ENCODE data around the gene DIPK1C.

DIPK1C gene

DNA sequence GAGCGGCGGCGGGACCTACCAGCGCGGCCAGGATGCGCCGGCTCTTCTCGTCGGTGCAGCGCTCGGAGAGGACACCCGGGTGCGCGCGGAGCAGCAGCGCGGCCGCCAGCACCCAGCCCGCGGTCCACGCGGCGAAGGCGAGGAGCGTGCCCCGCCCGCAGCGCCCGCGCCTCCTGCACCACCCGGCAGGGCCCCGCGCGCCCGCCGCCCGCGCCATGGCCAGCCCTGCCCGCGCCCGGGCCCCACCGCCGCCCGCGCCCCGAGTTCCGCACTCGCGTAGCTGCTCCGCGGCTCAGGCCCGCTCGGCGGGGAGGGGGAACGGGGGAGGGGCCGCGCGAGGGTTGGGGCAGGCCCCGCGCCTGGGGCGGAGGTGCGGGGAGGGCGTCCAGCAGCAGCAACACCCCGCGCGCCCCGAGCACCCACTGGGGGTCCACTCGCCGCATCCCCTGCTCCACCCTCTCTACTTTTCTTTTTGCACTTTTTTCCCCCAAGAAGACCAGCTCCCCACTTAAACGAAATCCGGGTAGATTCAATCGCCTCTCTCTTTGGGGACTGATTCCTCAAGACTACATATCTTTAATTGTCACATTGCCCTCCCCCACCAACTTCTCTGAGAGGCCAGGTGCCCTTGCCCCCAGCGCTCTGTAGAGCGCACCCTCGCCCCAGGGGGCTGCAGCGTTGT lies at the start of gene DIPK1C:
DIPK1C (minus strand) TSS at position 266 of the 682 bp plus-strand sequence; CDS start at position 217, 49 bp downstream.
- DNase-seq (ENCODE audit: low spot score) (no peak), FAIRE-seq (no peak)

DNA sequence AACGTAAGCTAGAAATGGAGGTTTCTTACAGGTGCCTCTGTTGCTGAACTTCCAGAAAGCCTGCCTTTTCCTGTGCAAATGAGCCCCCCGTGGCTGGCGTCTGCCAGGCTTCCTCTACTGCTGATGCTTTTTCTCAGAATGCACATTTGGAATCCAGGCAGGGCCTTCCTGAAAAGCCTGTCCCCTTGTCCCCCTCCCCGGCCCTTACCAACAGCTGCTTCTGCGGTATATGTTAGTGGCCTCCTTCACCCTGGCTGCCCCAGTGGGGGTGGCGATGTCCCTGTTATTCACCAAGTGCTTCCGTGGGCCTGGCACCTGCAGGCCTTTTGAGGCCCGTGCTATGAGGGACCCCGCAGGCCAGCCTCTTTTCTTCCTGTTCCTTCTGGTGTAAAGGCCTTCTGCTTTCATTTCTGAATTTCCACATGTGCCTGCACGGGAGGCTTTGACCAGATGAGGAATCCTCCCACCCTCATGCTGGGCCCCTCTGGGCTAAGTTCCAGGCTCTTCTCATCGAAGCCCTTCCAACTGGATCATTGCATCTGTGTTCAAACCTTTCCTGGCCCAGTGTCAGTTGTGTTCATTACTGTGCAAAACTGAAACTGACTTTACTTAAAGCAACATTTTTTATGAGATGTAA lies 49.5 kb upstream of the DIPK1C start:
- DNase-seq (ENCODE audit: low spot score): no peak

DNA sequence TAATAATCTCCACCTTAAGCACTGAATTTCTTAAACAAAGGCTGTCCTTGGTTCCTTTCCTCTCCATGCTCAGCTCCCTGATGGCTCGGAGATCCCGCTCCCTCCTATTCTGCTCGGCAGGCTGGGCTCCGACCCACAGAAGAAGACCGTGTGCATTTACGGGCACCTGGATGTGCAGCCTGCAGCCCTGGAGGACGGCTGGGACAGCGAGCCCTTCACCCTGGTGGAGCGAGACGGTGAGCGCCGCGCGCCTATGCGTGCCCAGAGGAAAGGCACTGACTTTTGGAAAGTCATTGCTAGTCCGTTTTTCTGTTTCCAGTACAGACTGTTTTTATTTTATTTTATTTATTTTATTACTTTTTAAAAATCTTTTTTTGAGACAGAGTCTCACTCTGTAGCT lies 48.7 kb upstream of the DIPK1C start:
- FAIRE-seq (no peak), DNase-seq (ENCODE audit: low spot score) (no peak)

More for the DNA sequence above, 49.5 kb upstream of the DIPK1C start:
- FAIRE-seq: no peak

- DNase-seq (ENCODE audit: low spot score) (no peak), FAIRE-seq (no peak)
Observed at GRCh38 chr18:74503137-74503536, 46.0 kb upstream of the DIPK1C start.

DNA sequence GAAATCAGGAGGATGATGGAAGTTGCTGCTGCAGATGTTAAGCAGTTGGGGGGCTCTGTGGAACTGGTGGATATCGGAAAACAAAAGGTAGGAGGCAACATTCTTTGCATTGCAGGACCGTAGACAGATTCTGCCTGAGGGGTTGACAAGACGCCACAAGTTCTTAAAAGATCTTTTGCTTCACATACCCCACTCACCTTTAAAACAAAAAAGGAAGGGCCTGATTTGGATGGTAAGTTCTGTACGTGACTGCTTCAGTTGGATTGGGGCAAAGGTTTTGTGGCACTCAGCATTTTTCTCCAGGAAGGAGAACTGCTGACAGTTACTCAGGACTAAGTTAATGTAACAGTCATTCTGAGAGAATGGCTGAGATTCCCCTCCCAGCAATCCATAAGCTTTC lies 44.3 kb upstream of the DIPK1C start:
- FAIRE-seq: peak; percentile 71
- DNase-seq (ENCODE audit: low spot score): peak; percentile 43

- DNase-seq (ENCODE audit: low spot score) (peak; percentile 56), FAIRE-seq (peak; percentile 82)
Observed at GRCh38 chr18:74500774-74501173, 43.7 kb upstream of the DIPK1C start.

- no peak for FAIRE-seq
- DNase-seq (ENCODE audit: low spot score): no peak
Observed at GRCh38 chr18:74500372-74500771, 43.3 kb upstream of the DIPK1C start.

GRCh38 chr18:74499633-74500032 lies 42.5 kb upstream of the DIPK1C start:
- DNase-seq (ENCODE audit: low spot score) (peak; percentile 73), FAIRE-seq (peak; percentile 53)

GRCh38 chr18:74498712-74499627 lies 41.9 kb upstream of the DIPK1C start:
- DNase-seq (ENCODE audit: low spot score) (peak; percentile 73), FAIRE-seq (peak; percentile 63)

DNA sequence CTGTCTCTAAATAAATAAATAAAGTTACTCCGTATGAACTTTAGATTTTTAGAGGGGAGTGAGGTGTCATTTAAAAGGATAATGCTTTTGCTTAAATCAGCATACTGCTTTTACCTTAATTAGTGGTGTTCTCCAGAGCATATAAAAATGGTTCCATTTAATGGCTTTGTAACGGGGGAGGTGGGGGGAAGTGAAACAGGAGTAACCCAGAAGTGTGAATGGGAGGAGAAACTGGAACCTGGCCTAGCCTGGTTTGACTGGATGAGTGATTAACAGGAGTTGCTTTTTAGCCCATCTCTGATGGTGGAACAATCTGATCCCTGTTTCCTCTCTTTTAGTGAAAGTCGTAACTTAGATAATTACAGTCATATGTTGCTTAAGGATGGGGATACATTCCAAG lies 40.7 kb upstream of the DIPK1C start:
- no peak for FAIRE-seq
- no peak for DNase-seq (ENCODE audit: low spot score)

GRCh38 chr18:74497324-74497676 lies 40.2 kb upstream of the DIPK1C start:
- FAIRE-seq (no peak), DNase-seq (ENCODE audit: low spot score) (no peak)

DNA sequence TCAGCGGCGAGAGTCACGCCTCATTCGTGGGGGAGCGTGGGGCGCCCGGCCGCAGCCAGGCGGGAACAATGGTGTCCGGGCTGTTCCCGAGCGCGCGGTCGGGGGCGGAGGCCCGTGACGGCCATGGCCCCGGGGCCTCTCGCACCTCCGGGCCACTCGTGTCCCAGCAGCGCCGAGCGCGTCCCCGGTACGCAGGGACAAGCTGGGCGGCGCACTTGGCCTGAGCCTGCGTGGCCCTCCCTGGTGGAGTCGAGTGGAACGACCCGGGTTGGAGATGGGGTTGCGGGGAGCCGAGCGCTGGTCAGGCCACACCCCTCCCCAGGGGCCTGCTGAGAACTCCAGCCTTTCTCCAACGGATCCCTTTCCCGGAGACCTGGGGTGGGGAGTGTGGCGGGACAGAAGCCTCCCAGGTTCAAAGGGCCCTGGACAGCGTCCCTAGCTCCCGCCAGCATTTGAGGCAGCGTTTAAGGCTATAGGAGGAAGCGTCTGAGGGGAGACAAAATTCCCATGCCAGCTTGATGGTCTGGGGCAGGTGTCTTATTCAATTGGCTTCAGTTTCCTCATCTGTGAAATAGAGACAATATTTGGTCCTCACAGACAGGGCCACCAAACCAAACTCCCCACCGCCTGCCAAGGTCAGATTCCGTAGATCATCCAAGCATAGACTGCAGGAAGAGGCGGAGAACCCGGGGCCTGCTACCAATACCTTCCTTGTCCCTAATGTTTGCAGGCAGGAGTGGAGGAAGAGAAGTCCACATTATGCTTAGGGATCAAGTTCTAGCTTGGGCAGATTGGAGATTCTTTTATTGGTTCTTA lies 39.6 kb upstream of the DIPK1C start:
- FAIRE-seq: peak; percentile 26

DNA sequence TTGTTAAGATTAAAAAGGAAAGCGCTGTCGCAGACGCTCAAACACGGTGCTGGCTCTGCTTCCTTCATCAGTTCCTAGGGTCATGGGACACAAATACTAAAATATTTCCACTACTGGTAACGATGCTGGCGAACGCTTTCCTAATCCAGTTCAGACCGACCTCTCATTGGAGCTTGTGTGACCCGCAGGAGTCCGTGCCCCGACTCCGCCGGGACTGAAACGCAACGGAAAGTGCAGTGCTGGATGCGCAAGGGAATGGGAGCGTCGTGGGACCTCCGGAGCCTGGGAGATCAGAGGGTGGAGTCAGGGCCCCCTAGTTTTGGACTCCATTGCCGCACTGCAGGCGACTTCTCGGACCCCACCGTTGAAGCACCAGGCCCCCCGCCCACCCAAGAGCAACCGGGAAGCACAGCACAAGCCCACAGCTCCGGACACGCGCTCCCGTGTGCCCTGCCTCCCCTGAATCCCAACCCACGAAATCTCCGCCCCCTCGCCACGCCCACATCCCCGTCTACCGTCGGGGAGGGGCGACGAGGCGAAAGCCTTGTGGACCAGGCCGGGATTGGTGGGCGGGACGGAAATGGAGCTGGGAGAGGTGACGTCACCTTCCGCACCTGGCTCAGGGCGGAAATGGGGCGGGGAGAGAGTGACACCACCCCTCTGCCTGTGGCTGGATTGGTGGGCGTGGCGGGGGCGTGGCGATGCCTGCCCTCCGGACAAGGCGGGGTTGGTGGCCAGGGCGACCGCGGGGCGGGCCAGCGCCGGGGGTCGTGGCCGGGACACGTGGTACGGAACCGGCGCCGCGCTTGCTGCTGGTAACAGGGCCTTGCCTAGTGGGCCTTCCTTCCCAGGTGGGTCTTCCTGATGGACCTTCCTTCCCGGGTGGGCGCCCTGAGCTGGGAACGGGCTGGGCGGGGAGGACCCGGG lies 38.7 kb upstream of the DIPK1C start, which contains the start of gene CNDP2:
CNDP2 (plus strand) TSS at position 783 of the 927 bp plus-strand sequence. CDS start 3,611 bp downstream, outside the sequence.
- DNase-seq (ENCODE audit: low spot score): peak; percentile 93
- peak; percentile 81 for FAIRE-seq

More for the DNA sequence above, 39.6 kb upstream of the DIPK1C start:
- peak; percentile 26 for DNase-seq (ENCODE audit: low spot score)

- no peak for FAIRE-seq
Observed at GRCh38 chr18:74494514-74494913, 37.4 kb upstream of the DIPK1C start.

GRCh38 chr18:74493689-74494088 lies 36.6 kb upstream of the DIPK1C start:
- FAIRE-seq: no peak
- no peak for DNase-seq (ENCODE audit: low spot score)

More at GRCh38 chr18:74494514-74494913, 37.4 kb upstream of the DIPK1C start:
- no peak for DNase-seq (ENCODE audit: low spot score)

- DNase-seq (ENCODE audit: low spot score) (no peak), FAIRE-seq (no peak)
Observed at GRCh38 chr18:74492259-74492658, 35.2 kb upstream of the DIPK1C start.

GRCh38 chr18:74489676-74490075 lies 32.6 kb upstream of the DIPK1C start:
- DNase-seq (ENCODE audit: low spot score): peak; percentile 28
- FAIRE-seq: no peak

GRCh38 chr18:74488864-74489263 lies 31.8 kb upstream of the DIPK1C start:
- no peak for DNase-seq (ENCODE audit: low spot score)
- FAIRE-seq: no peak

DNA sequence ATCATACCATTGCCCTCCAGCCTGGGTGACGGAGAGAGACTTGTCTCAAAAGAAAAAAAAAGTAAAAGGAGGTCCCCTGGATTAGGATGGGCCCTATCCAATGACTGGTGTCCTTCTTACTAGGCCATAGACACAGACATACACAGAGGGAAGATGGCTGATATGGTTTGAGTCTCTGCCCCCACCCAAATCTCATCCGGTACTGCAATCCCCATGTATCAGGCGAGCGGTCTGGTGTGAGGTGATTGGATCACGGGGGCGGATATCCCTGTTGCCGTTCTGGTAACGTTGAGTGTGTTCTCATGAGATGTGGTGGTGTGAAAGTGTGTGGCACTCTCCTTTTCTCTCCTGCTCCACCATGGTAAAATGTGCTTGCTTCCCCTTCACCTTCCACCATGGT lies 31.2 kb upstream of the DIPK1C start:
- DNase-seq (ENCODE audit: low spot score) (no peak), FAIRE-seq (no peak)
